Smooth muscle cell (in vitro differentiated cells): ENCODE data around the gene ZNF652. TPM values are rescaled to one million over a fixed set of nuclear protein-coding genes. Genes with fewer than 3 reads are reported as not detected.

Source experiments
- DNase-seq: peaks from one replicate; lab custom pipeline; 2025; ENCODE audit not compliant: unreplicated experiment; lab: John Stamatoyannopoulos, UW
- H2AFZ ChIP-seq: fragments of 200-600 bp; sonication (generic); 2 replicates; pipeline ENCODE4 v1.6.0; 2016; ENCODE audit warnings: antibody characterized with exemption, low read depth, mild to moderate bottlenecking
- H3F3A ChIP-seq: fragments of 200-600 bp; sonication (generic); 2 replicates; pipeline ENCODE4 v1.6.0; 2017; ENCODE audit warnings: antibody characterized with exemption, low read depth
- H3K27ac ChIP-seq: fragments of 200-600 bp; sonication (generic); 2 replicates; pipeline ENCODE4 v1.5.1; 2016; ENCODE audit warnings: low read depth, mild to moderate bottlenecking
- H3K27me3 ChIP-seq: fragments of 200-600 bp; sonication (generic); 2 replicates; pipeline ENCODE4 v1.6.1; 2016; ENCODE audit warnings: low read depth, mild to moderate bottlenecking
- H3K36me3 ChIP-seq: fragments of 200-600 bp; sonication (generic); 2 replicates; pipeline ENCODE4 v1.5.1; 2016; ENCODE audit warnings: low read depth
- H3K4me1 ChIP-seq: fragments of 200-600 bp; sonication (generic); 2 replicates; pipeline ENCODE4 v1.5.1; 2016; ENCODE audit warnings: low read depth
- H3K4me2 ChIP-seq: fragments of 200-600 bp; sonication (generic); 2 replicates; pipeline ENCODE4 v1.6.0; 2016; ENCODE audit warnings: mild to moderate bottlenecking
- H3K4me3 ChIP-seq: fragments of 200-600 bp; sonication (generic); 2 replicates; pipeline ENCODE4 v1.5.1; 2016; ENCODE audit warnings: mild to moderate bottlenecking
- H3K79me2 ChIP-seq: fragments of 200-600 bp; sonication (generic); 2 replicates; pipeline ENCODE4 v1.6.0; 2016; ENCODE audit warnings: low read depth, mild to moderate bottlenecking
- H3K9ac ChIP-seq: fragments of 200-600 bp; sonication (generic); 2 replicates; pipeline ENCODE4 v1.6.0; 2016; ENCODE audit warnings: low read depth
- H3K9me3 ChIP-seq: fragments of 200-600 bp; sonication (generic); replicated peaks from 2 replicates; pipeline ENCODE4 v1.5.1; 2016; ENCODE audit warnings: low read depth
- H4K20me1 ChIP-seq: fragments of 200-600 bp; sonication (generic); 2 replicates; pipeline ENCODE4 v1.6.0; 2016; ENCODE audit warnings: low read depth
- CTCF ChIP-seq: fragments of 200-600 bp; sonication (generic); IDR thresholded peaks from 2 replicates; pipeline ENCODE4 v1.5.1; 2017; ENCODE audit warnings: borderline replicate concordance, mild to moderate bottlenecking, antibody characterized with exemption; ENCODE audit not compliant: insufficient read depth, poor library complexity, severe bottlenecking
- WGBS: methylation state at CpG from one replicate; pipeline ENCODE4 v1.1.7; 2016; ENCODE audit warnings: low lambda C conversion rate; 5-methylcytosine and 5-hydroxymethylcytosine counted together
- polyA plus RNA-seq: library from polyadenylated mRNA; unstranded; fragments of >200 nt; fragmentation: Nextera tagmentation; extraction: Ambion mirVana; gene quantifications from 2 replicates; pipeline ENCODE4 v1.2.1, GENCODE V29; 2016
- total RNA-seq: library from RNA; depleted of rRNA; stranded (reverse); fragments of >200 nt; gene quantifications from 2 replicates; pipeline ENCODE4 v1.2.3, GENCODE V29; 2014

ZNF652 gene
- total and polyA plus RNA-seq, 2 experiments from 2014 or later: 18.3 to 48.8 TPM

GRCh38 chr17:49360796-49361128, 1.3 kb downstream of the ZNF652 start:
- Histone ChIP-seq H3K27me3 (no peaks in the 10 kb centered on the region), H3K4me2 (peak overlapping the region; percentile 99), H2AFZ (no peak overlapping the region), H3K36me3 (no peaks in the 10 kb centered on the region), H3K9ac (peak overlapping the region; percentile 91), H3K27ac (peak overlapping the region; percentile 90), H3F3A (no peaks in the 10 kb centered on the region), H3K79me2 (peaks cover 58% of the 10 kb centered on the region), H4K20me1 (peaks cover 56% of the 10 kb centered on the region), H3K4me3 (peak overlapping the region; percentile 99), H3K9me3 (no peaks in the 10 kb centered on the region), H3K4me1 (peaks cover 30% of the 10 kb centered on the region)
- TF ChIP-seq CTCF: no peak
- WGBS: 13% methylated on average over 8 of the region's 8 CpGs
- DNase-seq: no peak

- Histone ChIP-seq H3K4me2 (peak overlapping the region; percentile 99), H3K4me1 (peaks cover 30% of the 10 kb centered on the region), H3F3A (no peaks in the 10 kb centered on the region), H4K20me1 (peaks cover 62% of the 10 kb centered on the region), H3K9me3 (no peaks in the 10 kb centered on the region), H2AFZ (no peak overlapping the region), H3K9ac (peak overlapping the region; percentile 91), H3K27me3 (no peaks in the 10 kb centered on the region), H3K27ac (peak overlapping the region; percentile 90), H3K4me3 (peak overlapping the region; percentile 99), H3K36me3 (no peaks in the 10 kb centered on the region), H3K79me2 (peaks cover 63% of the 10 kb centered on the region)
- no peak for TF ChIP-seq CTCF
- no peak for DNase-seq
- WGBS: 49% methylated on average over 8 of the region's 8 CpGs
Measured at GRCh38 chr17:49359990-49360795, 1.9 kb downstream of the ZNF652 start.

GRCh38 chr17:49358641-49359247, 3.3 kb downstream of the ZNF652 start:
- no peak for DNase-seq
- Histone ChIP-seq H4K20me1 (peaks cover 77% of the 10 kb centered on the region), H3K4me2 (peak overlapping the region; percentile 99), H2AFZ (no peak overlapping the region), H3K9me3 (no peaks in the 10 kb centered on the region), H3K4me3 (peak overlapping the region; percentile 99), H3F3A (no peaks in the 10 kb centered on the region), H3K4me1 (peaks cover 30% of the 10 kb centered on the region), H3K9ac (no peak overlapping the region), H3K27me3 (no peaks in the 10 kb centered on the region), H3K27ac (no peak overlapping the region), H3K79me2 (peaks cover 77% of the 10 kb centered on the region), H3K36me3 (no peaks in the 10 kb centered on the region)
- WGBS: 60% methylated on average over 4 of the region's 4 CpGs
- no peak for TF ChIP-seq CTCF
